GM18873 (cell line): Measurements from ENCODE around the gene KCNQ4.

Experiments used
- ATAC-seq: cut with Tn5 transposase; IDR thresholded peaks from one replicate; pipeline ENCODE4 v1.9.1; 2021; ENCODE audit warnings: mild to moderate bottlenecking, moderate library complexity, moderate number of reproducible peaks; ENCODE audit not compliant: unreplicated experiment, low FRiP score

KCNQ4 gene

GRCh38 chr1:40838045-40838979 lies 54.7 kb downstream of the KCNQ4 start:
- ATAC-seq: no peak

- ATAC-seq: no peak
These were observed 55.7 kb downstream of the KCNQ4 start for GRCh38 chr1:40838980-40839942.

DNA sequence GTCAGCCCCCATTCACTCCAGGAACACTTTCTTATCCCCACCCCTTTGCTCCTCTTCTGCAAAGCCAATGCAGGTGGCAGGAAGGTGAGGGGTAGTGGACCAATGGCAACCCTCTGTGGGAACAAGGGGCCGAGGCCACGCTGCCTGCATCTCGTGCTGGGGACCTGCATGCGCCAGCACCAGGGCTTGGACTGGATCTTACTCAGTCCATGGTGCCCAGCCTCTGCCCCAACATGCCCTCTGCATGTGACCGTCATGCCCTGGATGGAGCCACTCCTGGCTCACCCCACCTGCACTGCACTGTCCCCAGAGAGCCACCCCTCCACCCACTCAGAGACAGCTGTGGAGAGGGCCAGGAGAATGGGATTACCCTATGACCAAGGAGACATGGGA lies 56.4 kb downstream of the KCNQ4 start:
- no peak for ATAC-seq

DNA sequence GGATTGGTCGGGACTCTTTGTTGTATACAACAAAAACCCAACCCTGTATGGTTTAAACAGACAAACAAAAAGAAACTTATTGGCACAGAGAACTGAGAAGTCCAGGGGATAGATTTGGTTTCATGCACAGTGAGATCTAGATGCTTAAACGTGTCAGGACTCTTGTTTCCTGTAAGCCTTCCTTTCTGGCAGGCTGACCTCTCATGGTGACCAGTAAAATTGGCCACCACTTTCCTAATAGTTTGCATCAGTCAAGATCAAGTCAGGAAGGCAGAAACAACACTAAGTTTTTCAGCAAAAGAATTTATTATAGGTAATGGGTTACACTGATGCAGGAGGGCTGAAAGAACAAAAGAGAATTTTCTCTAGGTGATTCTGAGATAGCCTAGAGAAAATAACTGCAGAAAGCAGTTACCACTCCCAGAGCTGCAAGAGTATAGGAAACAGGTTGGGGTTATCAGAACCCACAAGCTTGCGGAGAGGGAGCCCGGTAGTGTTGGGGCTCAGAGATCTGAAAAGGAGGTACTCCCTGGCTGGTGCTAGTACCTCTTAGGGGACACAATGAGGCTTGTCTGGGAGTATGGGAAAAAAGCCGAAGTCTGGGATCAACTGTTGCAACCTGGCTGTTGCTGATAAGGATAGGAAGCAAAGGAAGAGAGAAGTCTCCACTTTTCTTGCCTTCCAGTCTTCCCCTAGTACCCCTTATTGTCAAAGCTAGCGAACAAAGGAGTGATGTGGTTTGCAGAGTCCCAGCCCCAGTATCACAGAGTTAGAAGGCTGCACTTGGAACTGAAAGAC lies 57.1 kb downstream of the KCNQ4 start:
- no peak for ATAC-seq

GRCh38 chr1:40841602-40842001 lies 58.0 kb downstream of the KCNQ4 start:
- ATAC-seq: no peak

GRCh38 chr1:40842207-40842606 lies 58.6 kb downstream of the KCNQ4 start:
- no peak for ATAC-seq

DNA sequence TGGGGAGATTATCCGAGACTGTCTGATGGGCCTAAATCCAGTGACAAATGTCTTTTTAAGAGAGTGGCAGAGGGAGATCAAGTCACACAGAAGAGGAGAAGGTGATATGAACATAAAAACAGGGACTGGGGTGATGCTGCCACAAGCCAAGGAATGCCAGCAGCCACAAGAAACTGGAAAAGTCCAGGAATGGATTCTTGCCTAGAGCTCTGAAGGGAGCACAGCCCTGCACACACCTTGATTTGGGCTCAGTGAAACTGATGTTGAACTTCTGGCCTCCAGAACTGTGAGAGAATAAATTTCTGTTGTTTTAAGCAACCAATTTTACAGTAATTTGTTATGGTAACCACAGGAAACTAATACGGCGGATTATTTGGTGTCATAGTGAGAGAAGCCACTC lies 59.1 kb downstream of the KCNQ4 start:
- ATAC-seq: no peak

DNA sequence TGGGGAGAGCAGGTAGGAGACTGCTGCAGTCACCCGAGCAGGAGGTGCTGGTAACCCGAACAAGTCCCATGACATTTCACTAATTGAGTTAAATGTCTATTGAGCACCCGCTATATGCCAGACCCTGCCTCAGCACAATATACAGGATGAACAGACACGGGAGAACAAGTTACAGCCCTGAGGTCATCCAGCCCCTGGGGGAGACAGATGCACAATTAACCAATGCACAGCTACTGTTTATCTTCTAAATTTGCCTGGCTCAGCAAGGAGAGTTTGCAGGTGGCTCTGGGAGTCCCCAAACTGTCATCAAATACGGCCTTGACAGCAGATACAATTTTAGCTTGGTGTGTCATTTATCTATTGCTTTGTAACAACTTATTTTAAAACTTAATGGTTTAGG lies 60.5 kb downstream of the KCNQ4 start:
- ATAC-seq: no peak

GRCh38 chr1:40844887-40845878 lies 61.6 kb downstream of the KCNQ4 start:
- ATAC-seq: no peak

- ATAC-seq: no peak
These were observed 62.3 kb downstream of the KCNQ4 start for GRCh38 chr1:40845895-40846294.

DNA sequence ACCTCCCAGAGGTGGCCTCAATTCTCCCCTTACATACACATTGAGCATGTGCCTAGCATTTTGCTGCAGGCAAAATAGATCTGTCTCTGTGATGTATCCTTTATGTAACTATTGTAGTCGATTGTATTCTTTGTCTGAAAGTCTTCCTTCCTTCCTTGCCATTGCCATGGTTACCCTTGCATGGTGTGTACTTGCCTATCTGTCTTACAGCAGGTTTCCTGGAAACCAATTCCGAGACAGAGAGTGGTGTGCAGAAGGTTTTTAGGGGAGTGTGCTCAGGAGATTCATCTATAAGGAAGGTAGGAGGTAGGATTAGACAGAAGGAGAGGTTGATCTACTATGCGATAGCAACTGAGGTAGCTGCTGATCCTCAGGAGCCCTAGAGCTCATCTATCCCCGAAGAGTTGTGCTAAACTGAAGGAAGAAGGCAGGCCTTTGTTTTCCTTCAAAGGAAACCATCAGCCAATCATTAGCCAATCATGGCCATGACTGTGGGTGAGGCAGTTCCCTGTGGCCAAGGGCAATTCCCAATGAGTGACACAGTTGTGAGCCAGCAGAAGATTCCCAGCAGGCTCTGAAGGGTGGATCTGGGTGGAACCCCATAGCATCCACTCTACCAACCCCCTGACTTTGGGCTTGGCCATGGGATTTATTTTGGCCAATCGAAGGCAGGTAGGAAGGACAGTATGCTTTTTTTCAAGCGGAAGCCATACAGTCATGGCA lies 63.6 kb downstream of the KCNQ4 start:
- ATAC-seq: no peak

DNA sequence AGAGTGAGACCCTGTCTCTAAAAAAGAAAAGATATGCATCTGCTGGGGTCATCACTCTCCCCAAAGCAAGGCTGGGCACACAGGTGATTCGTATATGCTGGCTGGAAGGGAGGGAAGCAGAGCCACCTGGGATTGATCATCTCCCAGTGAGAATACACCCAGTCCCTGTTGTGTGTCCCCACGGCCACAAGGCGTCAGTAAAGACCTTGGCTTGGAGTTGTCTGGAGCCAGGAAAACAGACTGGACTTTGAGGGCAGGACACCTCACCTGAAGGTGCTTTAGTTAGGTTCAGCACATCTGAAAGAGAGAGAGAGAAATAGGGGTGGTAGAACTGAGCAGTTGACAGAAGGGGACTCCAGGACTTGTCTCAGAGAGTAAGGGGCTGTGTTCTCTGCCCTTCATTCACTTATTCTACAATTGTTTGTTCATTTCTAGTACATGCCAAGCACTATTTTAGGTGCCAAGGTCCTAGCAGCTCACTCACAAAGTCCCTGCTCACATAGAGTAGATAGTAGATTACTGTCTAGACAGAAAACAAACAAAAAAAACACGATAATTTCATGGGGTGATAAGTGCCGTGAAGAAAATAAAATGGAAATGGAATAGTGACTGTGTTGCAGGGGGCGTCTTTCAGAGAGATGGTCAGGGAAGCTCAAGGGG lies 65.1 kb downstream of the KCNQ4 start:
- no peak for ATAC-seq

GRCh38 chr1:40849801-40850592 lies 66.4 kb downstream of the KCNQ4 start:
- no peak for ATAC-seq

- ATAC-seq: no peak
These were observed 68.1 kb downstream of the KCNQ4 start for GRCh38 chr1:40851643-40852042.

DNA sequence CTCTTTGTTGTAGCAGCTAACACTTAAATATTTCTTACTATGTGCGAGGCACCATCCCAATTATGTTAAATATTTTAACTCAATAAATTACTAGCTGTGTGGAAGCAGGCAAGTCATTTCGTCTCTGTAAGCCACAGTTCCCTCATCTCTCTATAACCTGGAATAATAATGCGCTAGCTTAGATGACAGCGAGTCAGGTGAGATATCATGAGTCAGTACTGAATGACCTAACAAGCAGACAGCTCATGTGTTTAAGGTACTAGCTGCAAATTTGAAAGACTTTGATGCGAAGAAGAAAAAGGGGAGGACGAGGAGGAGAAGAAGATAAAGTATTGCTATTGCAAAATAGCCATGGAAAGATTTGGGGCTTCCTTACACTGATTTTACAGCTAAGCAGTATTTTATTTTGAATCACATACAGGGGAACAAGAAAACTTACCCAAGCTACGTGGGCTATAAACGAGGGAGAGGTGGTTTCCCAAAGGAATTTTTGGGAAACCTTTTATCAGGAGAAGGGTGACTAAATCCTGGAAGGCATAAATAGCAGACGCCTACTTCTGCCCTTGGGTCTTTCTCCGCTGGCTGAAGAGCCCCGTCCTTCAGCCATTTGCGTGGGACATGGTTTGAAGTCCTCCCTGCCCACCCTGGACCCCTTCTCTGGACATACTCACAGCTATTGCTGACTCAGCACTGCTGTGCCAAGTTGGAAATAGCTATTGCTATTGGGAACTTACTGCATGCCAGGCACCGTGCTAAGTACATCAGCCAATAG lies 69.7 kb downstream of the KCNQ4 start:
- ATAC-seq: no peak

DNA sequence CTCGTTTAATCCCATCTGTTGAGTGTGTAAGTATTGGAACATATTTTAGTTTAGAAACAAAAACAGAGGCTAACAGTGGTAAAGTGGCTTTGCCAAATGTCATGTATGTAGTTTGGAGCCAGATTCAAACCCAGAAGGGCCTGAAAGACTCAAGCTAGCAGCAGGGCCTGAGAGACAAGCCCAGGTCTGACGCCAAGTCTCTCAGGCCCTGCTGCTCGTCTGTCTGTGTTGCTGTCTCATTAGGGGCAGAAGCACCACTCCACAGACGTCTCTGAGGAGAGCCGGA lies 70.2 kb downstream of the KCNQ4 start:
- ATAC-seq: no peak

DNA sequence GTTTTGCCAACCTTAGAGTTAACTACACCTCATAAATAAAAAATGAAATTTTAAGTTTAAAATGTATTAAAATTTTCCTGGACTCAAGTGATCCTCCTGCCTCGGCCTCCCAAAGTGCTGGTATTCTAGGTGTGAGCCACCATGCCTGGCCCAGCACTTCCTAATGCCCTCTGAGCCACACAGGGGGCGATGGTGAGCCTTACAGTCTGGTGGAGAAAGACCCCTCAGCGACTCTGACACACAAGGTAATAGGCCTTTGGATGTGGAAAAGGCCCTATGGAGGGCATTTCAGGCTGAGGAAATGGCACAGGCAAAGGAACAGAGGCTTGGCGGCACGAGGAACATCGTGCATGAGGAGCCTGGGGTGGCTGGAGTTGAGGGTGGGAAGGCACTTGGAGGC lies 71.9 kb downstream of the KCNQ4 start:
- ATAC-seq: no peak
